Neural progenitor cell (in vitro differentiated cells): ENCODE results near the gene SMAP1.

Experiments used
- CTCF ChIP-seq: fragments of 200-600 bp; sonication (generic); IDR thresholded peaks from 2 replicates; pipeline ENCODE4 v1.5.1; 2017; ENCODE audit warnings: antibody characterized with exemption, mild to moderate bottlenecking
- EZH2 ChIP-seq: fragments of 200-600 bp; sonication (generic); IDR thresholded peaks from 2 replicates; pipeline ENCODE4 v1.6.1; 2017; ENCODE audit warnings: antibody characterized with exemption, mild to moderate bottlenecking, moderate library complexity

DNA sequence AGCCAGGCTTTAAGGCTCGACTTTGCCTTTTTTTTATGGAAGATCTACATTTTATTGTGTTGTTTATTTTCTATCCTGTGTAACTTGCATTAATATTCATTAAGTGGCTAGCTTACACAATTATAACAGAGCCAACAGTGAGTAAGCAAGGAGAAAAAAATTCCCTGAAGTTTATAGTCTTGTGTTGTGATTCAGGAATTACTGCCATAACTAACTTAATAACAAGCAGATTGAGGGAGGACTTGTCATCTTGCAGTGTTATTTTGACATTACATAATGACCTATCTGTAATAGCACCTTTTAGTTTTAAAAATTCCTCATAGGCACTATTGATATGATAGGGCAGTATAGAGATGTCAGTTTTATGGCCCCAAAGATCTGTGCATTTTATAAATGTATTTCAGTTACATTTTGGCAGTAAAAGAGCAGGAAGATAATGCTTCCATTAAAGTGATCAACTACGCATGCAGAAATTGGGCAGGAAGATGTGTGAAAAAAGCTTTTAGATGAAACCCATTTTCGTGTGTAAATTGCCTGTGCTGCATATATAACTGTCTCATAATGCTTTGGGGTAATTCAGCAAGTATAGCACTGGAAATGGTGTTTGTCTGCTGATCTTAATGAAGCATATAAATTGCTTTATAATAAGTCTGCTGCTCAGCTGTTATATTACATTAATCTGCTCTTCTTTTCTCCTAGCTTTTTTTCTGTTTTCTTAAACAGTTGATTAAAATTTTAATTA, 123.0 kb downstream of the SMAP1 start:
- TF ChIP-seq CTCF (no peak), EZH2 (no peak)
